ENCODE results near the gene CDCA4.

DNA sequence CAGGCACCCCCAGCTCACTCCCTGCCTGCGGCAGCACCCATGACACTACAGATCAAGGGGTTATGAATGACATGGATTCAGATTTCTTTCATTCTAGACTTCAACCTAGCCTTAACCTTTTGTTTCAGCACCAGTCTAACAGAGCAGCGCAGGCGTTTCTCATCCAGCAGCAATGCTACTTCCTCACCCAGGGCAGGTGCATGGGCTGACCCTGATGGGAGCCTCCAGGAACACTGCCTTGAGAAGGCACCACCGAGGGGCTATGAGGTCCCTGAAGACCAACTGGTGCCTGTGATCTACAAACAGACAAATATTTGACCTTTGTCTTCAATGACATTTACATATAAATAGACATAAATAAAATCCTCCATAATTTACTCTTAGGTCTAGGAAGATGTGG, 10.8 kb downstream of the CDCA4 start:
- TF ChIP-seq CTCF (IDR thresholded peaks at IDR 0.05), result no peak
- no peak for TF ChIP-seq POLR2AphosphoS5 (IDR thresholded peaks at IDR 0.05; ENCODE audit: insufficient read depth in 1 of 2, low read depth in 1 of 2)

Measured in vagina (tissue), 2 donors.